Measurements from ENCODE around the gene HOXC11. TPM values are rescaled to one million over a fixed set of nuclear protein-coding genes. Genes with fewer than 3 reads are reported as not detected.

Gene HOXC11
- total RNA-seq, 1 experiment from 2014 or later: 1.0 TPM

DNA sequence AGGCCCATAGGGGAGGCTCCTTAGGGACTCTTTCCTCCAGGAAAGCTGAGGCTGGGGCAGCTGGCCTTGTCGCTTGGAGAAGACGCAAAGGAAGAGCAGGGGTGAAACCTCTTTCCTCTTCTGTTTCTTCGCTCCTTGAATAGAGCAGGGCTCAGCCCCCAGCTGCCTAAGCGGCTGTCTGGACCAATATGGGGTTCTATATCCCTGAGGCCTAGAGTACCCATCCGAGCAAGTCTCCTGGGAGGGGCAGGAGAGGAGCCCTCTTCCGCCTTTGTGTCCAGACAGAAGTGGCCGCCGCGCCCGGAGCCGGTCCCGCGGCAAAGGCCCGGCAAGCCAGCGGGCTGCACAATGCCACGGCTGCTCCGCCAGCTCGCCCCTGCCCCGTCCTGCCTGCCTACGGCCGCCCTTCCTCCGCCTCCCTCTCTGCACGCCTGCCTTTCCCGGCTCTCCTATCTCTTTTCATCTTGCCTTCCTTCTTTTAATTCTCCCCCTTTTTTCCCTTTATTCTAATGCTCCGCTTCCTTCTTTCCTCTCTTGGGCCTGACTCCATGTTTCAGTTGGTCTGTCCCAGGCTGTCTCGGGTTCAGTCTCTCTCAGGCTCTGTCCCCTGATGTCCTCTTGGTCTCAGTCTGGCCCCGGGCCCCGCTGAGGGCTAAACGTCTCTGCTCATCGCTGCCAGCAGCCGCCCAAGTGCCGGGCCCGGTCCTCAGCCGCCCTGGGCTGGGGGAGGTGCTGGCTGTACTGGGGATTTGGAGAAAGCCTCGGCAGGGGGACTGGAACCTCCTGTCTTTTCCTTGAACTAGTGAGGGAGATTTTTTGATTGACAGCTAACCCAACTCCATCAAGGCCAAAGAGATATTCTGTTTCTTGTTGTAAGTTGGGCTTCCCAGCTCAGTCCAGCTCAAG, 24.5 kb downstream of the HOXC11 start:
- no peak for DNase-seq (ENCODE audit: low spot score)

DNA sequence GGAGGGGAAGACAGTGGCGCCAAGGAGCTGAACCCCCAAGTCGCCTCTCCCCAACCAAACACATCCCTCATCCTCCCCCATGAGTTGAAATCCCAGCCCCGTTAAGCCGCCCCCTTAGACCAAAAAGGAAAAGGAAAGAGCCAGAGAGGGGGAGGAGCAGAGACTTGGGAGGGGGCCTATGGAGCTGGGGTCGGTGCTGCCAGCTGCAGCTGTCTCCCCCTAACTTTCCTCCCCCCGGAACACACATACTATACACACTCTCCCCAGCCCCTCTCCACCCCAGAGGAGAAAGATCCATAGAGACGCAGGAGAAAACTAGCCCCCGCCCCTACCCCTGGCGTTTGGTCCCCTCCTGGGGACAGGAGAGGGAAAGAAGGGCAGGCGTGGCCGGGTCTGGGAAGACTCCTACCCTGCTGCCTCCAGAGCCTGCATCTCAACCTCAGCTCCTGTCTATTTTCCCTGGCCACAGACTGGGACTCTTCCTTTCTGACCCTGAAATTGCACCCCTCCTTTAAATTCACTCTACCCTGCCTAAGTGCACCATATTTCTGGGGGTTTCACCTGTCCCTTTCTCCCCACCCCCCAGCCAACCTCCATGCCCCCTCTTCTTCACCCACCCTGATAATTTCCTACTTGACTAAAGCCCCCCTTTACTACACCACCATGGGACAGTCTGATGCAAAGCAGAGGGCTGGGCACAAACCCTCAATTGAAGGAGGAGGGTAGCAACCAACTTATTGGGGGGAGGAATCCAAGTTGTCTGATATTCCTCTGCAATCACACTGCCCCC, 25.4 kb downstream of the HOXC11 start:
- DNase-seq (ENCODE audit: low spot score): no peak

DNA sequence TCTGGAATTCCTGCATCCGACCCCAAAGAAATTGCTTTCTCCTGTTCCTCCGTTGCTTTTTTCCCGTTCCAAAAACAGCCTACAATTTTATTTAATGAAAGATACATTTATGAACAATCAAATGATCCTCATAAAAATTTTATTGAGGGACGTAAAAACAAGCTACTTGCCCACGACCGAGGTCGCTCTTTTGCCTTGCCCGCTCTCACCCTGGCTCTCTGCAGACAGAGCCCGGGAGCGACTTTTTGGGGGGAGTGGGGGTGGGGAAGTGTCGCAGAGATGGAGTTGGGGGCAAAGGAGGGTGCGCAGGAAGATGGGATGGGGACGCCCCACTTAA, 25.9 kb downstream of the HOXC11 start:
- DNase-seq (ENCODE audit: low spot score): no peak

DNA sequence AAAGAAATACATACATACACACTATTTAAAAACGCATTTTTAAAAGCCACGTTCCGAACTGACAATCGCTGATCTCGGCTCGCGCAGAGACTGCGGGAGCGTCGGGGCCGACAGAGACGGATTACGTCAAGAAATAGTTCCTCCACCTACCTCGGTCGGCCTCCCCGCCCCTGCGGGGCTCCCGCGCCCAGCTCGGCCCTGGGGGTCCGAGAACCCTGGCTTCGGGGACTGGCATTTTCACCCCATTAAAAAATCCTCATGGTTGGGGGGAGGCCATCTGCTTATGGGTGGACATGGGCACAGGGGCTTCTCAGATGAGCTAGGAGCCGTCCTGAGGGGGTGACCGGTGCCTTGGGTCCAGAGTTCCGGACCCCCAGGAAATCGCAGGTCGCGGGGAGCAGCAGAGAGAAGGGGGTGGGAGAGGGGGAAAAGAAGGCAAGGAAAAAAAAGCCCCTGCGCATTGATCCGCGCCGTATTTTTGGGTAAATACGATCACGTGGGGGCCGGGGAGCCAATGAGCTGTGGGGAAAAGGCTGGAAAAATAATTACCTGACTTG, 26.7 kb downstream of the HOXC11 start:
- peak; percentile 61 for DNase-seq (ENCODE audit: low spot score)

DNA sequence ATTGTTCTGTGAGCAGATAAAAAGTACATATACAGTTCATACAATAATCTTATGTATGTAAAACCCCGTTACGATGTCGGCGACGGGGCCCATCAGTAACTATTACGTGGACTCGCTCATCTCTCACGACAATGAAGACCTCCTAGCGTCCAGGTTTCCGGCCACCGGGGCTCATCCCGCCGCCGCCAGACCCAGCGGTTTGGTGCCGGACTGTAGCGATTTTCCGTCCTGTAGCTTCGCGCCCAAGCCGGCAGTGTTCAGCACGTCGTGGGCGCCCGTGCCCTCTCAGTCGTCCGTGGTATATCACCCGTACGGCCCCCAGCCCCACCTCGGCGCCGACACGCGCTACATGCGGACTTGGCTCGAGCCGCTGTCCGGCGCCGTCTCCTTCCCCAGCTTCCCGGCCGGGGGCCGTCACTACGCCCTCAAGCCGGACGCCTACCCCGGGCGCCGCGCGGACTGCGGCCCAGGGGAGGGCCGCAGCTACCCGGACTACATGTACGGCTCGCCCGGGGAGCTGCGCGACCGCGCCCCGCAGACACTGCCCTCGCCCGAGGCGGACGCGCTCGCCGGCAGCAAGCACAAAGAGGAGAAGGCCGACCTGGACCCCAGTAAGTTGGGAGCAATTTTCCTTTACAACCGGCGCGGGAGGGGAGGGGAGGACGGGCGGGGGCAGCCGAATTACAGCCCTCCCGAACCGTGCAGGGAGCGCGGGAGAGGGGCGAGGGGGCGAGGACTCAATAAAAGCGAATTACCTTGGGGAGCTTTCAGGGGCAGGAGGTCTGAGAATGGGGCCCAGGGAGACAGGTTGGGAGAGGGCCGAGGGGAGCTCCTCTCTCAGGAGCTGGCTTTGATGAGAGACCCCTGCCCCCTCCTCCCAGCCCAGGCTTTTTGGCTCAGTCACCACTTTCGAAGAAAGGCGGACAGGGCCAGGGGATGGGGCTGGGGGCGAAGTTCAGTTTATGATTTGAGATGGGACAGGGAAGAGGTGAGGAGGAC, 27.5 kb downstream of the HOXC11 start, which contains the start of gene HOXC9:
HOXC9 (plus strand) TSS at position 46 of the 999 bp plus-strand sequence; CDS start at position 74, 28 bp downstream.
- no peak for DNase-seq (ENCODE audit: low spot score)

DNA sequence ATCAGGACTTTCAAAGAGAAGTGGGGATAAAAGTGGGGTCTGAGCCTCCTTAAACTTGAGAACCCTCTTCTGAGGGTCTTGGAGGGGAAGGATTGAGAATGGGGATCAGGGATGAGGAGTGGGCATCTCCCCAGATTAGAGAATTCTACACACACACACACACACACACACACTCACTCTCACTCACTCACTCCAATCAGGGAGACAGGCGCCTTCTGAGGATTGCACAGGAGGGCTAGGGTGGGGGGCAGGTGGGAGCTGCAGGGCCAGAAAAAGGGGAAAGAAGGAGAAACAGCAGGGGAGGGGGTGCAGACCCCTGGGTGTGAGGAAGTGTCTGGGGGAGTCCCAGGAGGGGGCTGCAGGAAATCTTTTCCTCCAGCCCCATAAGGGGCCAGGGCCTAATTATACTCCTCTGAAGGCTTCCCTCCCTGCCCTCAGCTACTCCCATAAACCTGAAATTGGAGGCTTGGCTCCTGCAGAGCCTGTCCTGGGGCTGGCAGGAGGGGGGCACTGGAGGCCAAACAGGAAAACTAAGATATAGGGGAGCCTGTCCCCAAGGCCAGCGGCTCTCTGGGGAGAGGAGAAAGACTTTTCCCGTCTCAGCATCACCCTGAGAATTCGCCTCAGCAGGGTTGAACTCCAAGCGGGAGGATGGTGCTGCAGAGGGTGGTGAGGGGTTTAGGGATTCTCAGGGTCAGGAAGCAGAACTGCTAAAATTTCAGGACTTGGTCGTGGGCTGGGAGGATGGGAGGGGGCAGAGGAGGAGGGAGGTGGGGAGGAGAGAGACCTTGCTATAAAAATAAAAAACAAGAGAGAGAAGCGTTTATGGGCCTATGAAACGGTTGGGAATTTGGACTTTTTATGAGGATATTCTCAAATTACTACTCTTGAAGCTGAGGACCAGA, 28.6 kb downstream of the HOXC11 start:
- DNase-seq (ENCODE audit: low spot score): no peak

DNA sequence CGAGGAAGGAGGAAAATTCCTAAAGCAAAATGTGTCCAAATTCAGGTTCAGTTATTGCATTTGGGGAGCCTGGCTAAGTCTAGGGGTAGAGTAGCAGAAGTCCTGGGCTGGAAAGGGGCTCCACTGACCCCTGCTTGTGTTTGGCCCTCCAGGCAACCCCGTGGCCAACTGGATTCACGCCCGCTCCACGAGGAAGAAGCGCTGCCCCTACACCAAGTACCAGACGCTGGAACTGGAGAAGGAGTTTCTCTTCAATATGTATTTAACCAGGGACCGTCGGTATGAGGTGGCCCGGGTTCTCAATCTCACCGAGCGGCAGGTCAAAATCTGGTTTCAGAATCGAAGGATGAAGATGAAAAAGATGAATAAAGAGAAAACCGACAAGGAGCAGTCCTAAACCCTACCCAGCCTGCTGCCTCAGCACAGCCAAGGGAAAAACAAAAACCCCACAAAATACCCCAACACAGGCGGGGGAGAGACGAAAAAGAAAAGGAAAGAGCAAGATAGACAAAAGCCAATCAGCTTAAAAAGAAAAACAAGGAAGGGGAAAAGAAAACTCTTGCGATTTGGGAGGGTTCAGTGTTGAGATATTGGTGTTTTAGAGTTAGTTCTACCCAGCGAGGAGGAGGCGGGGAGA, 29.5 kb downstream of the HOXC11 start:
- no peak for DNase-seq (ENCODE audit: low spot score)

DNA sequence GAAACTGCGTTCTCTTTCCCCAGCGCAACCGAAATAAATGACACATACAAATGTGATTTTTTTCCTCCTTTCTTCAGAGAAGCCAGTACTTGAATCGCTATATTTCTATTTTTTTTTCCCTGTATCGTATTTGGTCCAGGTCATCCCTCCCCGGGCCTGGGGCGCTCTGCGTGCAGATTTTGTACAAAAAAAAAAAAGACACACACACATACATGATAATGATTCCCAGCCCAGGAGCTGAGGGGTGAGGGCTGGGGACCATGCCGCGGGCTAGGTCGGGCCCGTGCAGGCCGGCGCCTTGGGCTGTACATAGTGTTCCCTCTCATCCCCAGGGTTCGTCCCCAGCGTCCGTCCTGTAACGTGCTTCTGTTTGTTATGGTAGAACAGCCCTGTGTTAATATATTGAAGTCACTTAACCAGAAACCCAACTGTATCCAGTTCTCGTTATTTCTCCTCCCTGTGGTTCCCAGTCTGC, 30.0 kb downstream of the HOXC11 start:
- DNase-seq (ENCODE audit: low spot score): no peak

DNA sequence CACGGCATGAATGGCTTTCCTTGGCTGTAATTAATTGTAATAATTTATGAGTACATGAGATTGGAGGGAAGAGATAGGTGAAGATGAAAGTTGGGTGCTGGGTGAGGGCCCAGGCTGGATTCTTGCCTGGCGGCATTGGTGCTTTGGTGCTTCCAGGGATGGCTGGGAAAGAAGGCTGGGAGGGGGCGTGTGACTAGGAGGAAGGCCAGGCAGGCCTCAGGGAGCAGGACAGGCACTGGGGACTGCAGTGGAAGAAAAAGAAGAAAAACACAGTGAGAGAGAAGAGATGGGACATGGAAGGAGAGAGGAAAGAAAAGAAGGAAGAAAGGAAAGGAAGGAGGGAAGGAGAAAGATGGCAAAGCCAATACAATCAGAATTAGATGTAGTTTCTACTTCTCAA, 30.7 kb downstream of the HOXC11 start:
- no peak for DNase-seq (ENCODE audit: low spot score)

DNA sequence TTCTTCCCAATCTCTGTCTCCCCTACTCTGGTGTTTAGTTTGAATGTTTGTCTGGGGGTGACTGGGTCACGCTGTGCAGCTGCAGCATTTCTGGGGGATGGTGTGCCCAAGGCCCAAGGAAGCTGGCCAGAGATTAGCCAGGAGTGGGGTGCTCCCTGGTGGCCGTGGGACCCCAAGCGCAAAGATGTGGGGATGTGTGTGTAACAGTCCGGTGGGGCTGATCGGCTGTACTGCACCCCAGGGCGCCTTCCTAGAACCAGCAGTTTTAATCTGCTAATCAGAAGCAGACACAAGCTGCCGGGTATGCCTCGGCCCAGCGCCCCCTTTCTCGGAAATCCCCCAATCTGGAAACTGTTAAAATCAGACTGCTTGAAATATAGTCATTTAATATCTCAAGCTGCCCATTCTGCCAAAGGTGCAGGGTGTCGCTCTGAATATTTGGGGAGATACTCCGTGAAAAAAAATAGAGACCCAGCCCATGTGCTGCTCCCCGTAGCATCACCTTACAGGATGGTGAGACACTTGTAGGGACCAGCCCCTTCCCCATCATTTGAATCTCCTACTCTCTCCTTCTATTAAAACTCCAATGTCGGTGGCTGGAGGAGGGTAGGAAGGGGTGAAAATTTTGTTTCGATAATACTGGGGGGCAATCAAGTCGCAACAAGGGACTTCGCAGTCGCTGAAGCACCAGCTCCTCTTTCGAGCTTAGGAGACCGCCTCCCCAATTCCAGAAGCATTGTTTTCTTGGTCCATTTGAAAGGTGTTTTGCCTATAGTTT, 31.3 kb downstream of the HOXC11 start:
- no peak for DNase-seq (ENCODE audit: low spot score)

DNA sequence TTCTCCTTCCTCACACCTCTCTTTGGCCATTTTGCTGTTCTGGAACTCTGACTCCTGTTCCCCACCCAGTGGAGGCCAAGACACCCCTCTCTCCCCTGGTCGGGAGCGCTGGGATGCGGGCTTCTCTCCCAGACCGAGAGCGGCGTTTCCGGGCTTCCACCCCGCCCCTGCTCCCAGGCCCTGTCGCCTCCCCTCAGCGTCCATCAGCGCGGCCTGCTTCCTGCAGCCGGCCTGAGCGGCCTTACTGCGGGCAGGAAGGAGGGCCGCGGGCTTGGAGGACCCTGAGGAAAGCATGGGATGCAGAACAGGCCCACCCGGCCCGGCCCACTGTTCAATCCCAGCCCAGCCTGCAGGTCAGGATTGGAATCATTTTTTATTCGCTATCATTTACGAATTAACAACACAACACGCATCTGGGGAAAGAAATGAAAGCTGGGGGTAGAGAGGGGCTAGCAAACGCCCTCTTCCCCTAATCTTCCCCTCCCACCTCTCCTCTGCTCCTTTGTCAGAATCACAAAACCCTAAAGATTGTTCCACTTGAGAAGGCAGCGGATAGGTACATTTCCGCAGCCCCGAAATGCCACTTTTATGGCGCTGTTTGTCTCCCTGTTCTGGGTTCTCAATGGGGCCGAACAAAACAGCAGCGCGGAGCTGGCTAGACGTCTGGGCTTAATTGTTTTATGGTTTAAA, 32.1 kb downstream of the HOXC11 start:
- no peak for DNase-seq (ENCODE audit: low spot score)

DNA sequence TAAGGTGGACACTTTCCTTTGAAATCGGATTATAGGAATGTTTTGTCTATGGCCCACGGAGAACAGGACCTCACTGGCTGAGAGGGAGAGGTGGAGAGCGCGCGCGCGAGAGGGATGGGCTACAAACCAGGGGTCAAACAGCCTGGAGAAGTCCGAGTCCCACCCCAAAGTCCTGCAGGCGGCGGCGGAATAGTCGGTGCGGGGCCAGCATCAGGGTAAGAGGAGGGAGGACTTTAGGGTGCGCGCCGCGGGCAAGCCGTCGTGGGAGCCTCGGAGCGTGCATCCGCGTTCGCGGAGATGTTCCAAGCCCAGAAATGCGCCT, 32.6 kb downstream of the HOXC11 start:
- no peak for DNase-seq (ENCODE audit: low spot score)

DNA sequence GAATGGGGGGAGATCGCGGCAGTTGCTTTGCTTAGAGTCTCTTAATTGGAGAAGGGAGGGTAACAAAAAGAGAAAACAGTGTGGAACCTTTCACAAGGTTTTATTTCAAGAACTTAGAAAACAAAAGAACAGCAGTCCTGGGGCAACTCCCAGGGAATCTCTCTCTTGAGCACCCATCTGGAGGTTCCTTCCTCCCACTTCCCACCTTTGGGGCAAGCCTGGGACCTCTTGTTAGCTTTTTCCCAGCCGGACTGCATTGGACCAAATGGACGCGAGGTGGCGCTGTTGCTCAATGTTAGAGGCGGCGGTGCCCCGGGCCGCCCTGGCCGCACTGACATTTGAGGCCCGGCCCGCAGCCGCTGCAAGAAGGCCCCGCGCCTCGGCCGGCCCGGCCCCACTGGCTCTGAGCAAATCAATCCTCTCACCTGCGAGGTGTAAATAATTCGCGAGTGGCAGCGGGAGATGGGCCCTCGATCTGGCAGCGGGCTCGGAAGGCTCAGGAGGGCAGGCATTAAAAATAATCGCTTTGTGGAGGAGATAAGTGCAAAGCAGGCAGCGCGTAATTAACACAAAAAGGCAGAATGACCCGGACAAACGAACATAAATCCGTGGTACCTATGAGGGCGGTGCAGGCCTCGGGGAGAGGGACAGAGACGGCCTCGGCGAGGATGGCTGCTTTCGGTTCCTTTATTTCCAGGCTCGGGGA, 33.1 kb downstream of the HOXC11 start:
- peak; percentile 62 for DNase-seq (ENCODE audit: low spot score)

DNA sequence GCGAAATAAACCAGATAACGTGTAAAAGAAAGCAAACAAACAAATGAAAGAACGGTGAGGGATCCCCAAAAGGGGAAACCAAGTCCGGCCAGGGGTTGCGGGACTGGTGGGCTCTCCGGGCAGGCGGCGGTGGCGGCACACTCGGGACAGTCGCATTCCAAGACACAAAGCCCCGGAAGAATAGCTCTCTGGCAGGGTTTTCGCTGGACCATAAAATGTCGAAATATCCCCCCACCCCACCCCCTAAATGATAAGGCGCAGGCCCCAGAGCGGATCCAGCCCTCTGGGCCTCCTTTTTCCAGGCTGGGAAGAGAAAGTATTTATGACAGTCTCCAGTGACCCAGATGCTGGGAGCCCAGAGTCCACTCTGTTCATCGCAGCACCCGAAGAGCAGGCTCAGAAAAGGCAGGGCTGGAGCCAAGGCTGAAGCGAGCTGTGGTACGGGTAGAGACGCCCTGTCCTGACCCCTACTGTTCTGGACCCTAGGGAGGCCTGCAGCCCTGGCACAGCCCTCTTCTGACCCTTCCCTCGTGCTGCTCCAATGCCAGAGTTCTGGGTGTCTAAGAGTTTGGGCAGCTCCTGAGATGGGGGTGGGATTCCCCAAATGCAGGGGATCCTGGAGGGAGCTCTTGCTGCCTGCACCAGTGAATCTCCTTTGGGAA, 33.8 kb downstream of the HOXC11 start:
- no peak for DNase-seq (ENCODE audit: low spot score)

DNA sequence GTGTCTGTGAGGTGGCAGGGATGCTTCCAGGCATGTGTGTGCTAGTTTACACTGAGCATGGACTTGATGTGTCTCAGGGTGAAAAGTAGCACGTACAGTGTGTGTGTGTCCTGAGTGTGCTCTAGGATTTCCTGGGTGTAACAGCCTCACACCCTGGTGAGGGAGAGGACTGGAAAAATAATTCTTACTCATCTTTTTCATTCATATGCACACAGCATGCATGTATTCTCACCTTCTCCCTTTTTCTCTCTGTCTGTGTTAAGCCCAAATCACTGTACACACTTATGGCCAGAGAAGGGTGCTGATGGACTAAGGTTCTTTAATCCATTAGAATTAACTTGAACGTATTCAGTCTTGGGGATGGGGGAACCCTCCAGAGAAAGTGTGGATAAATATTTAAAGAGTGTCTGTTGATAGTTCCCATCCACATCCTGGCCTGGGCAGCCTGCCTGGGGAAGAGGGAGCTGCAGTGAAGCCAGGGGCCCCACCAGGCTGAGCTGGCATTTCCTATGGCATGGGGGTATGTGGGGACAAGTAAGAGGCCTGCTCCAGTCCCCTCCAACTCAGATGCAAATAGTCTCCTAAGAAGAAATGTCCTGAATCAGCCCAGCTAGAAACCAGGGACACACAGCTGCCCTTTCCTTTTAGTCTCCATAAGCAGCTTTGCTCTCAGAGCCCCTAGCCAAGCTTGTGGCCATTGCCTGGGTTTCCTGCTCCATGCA, 34.8 kb downstream of the HOXC11 start:
- no peak for DNase-seq (ENCODE audit: low spot score)

DNA sequence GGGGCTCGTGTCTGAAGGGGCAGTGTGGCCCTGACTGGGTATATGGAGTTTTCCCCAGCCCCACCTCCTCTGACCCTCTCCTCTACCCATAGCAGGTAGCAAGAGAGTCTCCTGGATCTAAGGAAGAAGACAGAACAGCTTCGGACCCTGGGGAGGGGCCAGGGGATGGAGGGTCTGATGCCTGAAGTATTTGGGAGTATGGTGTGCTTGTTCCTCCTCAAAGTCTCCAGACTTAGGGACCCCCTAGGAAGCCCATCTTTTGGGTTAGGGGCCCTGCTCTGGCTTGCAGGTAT, 35.3 kb downstream of the HOXC11 start:
- DNase-seq (ENCODE audit: low spot score): no peak
